Motor neuron (in vitro differentiated cells): Measurements from ENCODE around the gene GNA15. TPM values are rescaled to one million over a fixed set of nuclear protein-coding genes. Genes with fewer than 3 reads are reported as not detected.
A peak's percentile ranks its signal among the peaks of the same experiment; 100 is the strongest.

Experiments used
- ATAC-seq, 8 experiments: fragments of 200-7000 bp; cut with Tn5 transposase; replicated peaks in 6 of 8; 2 replicates each; pipeline ENCODE4 v1.8.0; 2021; ENCODE audit warnings: mild to moderate bottlenecking in 8 of 8, moderate library complexity in 8 of 8
- H3K27ac ChIP-seq, 2 donors: fragments of 250-450 bp; sonication (Bioruptor Pico); 2 replicates each; pipeline ENCODE4 v1.9.0; 2021; ENCODE audit warnings: antibody characterized with exemption in 2 of 2, mild to moderate bottlenecking in 2 of 2, moderate library complexity in 1 of 2
- H3K4me1 ChIP-seq, 2 donors: fragments of 250-450 bp; sonication (Bioruptor Pico); replicated peaks in 1 of 2; 2 replicates each; pipeline ENCODE4 v1.6.1; 2021; ENCODE audit warnings: antibody characterized with exemption in 2 of 2, mild to moderate bottlenecking in 2 of 2, moderate library complexity in 1 of 2
- H3K4me3 ChIP-seq, 5 donors: fragments of 250-450 bp; sonication (Bioruptor Pico); 2 replicates each; pipeline ENCODE4 v1.9.0; 2021; ENCODE audit warnings: antibody characterized with exemption in 5 of 5, mild to moderate bottlenecking in 5 of 5, moderate library complexity in 4 of 5
- WGBS, 10 experiments: fragments of 450-650 bp; shearing (Covaris generic); methylation state at CpG; one replicate each; pipeline ENCODE4 v1.0.0; 2022; 5-methylcytosine and 5-hydroxymethylcytosine counted together
- in situ Hi-C, 9 experiments: fragments of 400-800 bp; cut with MboI; loops; one replicate each; pipeline ENCODE4 v1.15.0; 2021; ENCODE audit warnings: low sequenced_read_pairs in 9 of 9, low pct_unique_long_range_greater_than_20kb in 2 of 9; ENCODE audit not compliant: unreplicated experiment in 9 of 9
- total RNA-seq, 8 experiments: library from RNA; unstranded; fragments of 300-600 nt; gene quantifications; 2 replicates each; pipeline versions ENCODE4 v1.2.3 to v1.2.4, GENCODE V29; 2022

Gene GNA15
- total RNA-seq, 8 experiments from 2014 or later, result 0.22 to 1.3 (median 0.46) TPM; not detected in 4

- no peak for ATAC-seq
- 86 to 100% (median 94%) methylated on average over 1 to 12 of the region's 29 CpGs; no CpG with 5 or more reads in 4 of the 10 experiments for WGBS, 10 experiments
- Histone ChIP-seq H3K4me1 (peaks cover 24% of the 10 kb centered on the region in 2 donors), H3K27ac (no peak overlapping the region), H3K4me3 (no peak overlapping the region)
- in situ Hi-C loops, result loop anchor here in 1 of 9 experiments (25.0 kb wide), 1 partner anchor 137 kb away; no protein-coding TSS in a partner anchor
Observed at GRCh38 chr19:3099347-3100145, 36.3 kb upstream of the GNA15 start.

- peaks cover 22 to 24% of the 10 kb centered on the region in 2 donors for H3K4me1 ChIP-seq
- ATAC-seq, result no peak
- 81 to 100% (median 87%) methylated on average over 1 to 4 of the region's 14 CpGs; no CpG with 5 or more reads in 7 of the 10 experiments for WGBS, 10 experiments
- no peak overlapping the region for H3K4me3 ChIP-seq
- no peak overlapping the region for H3K27ac ChIP-seq
- in situ Hi-C loops, result loop anchor here in 1 of 9 experiments (25.0 kb wide), 1 partner anchor 138 kb away; no protein-coding TSS in a partner anchor
Observed at GRCh38 chr19:3100331-3100730, 35.5 kb upstream of the GNA15 start.

- H3K4me1 ChIP-seq, result peaks cover 16 to 18% of the 10 kb centered on the region in 2 donors
- WGBS, 10 experiments, result 40 to 100% (median 83%) methylated on average over 1 to 6 of the region's 34 CpGs; no CpG with 5 or more reads in 4 of the 10 experiments
- H3K4me3 ChIP-seq, result no peak overlapping the region
- in situ Hi-C loops, result loop anchor here in 1 of 9 experiments (25.0 kb wide), 1 partner anchor 139 kb away; no protein-coding TSS in a partner anchor
- H3K27ac ChIP-seq, result no peak overlapping the region
- peak in 1 of 8 experiments; percentile 10 for ATAC-seq
Observed at GRCh38 chr19:3100747-3101730, 34.8 kb upstream of the GNA15 start.

DNA sequence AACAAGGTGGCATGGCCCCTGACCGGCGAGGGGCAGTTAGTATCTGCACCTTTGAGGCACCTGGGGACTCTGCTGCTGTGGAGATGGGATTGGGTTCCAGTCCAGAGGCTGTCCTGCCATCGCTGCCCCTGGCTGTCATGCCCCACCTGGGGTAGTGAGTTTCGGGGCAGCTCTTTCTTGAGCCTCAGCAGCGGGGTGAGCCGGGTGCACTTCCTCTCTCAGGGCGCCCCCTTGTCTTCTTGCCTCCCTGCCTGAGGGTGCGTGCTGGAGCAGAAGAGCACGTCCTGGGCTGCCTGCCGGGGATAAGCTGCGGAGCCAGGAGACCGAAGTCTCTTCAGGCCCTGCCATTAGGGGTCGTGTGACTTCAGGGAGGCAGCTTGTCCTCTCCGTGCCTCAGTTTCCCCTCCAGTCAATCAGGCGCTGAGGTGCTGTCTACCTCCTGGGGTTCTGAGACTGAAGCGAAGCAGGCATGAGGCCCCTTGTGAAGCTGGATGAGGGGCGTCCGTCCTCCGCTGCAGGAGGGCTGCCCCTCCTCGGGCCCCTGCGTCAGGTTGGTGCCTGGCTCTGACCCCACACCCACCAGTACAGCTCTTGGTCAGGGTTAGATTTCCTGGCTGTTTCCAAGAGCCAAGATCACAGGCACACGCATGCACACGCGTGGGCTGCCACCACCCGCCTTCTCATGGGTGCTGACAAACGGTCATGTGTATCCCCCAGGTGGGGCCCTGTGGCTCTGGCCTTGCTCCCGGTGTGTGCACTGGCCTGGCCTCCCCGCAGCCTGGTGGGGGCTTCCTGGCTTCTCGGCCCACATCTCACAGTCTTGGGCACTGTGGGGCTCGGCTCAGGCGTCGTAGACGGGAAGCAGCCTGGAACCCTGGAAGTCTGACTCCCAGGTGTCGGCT, 33.3 kb upstream of the GNA15 start:
- H3K27ac ChIP-seq, result no peak overlapping the region
- 60 to 100% (median 94%) methylated on average over 1 to 8 of the region's 34 CpGs; no CpG with 5 or more reads in 4 of the 10 experiments for WGBS, 10 experiments
- ATAC-seq, result no peak
- peaks cover 2 to 6% of the 10 kb centered on the region in 2 donors for H3K4me1 ChIP-seq
- in situ Hi-C loops, result loop anchor here in 1 of 9 experiments (25.0 kb wide), 1 partner anchor 140 kb away; no protein-coding TSS in a partner anchor
- no peak overlapping the region for H3K4me3 ChIP-seq

DNA sequence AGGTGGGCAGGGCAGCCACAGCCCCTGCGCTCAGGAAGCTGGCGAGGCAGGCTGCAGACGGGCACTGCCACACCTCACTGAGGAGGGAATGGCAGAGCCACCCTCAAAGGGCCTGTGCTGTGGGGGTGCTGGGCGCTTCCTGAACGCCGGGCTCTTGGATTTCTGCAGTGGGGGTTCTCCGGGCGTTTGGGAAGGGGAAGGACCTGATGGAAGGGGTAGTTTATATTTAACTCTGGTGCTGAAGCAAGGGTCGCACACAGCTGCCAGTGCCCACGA, 31.2 kb upstream of the GNA15 start:
- in situ Hi-C loops, result loop anchor here in 1 of 9 experiments (25.0 kb wide), 1 partner anchor 142 kb away; no protein-coding TSS in a partner anchor
- no peak for ATAC-seq
- H3K27ac ChIP-seq, result no peak overlapping the region
- H3K4me1 ChIP-seq, result peaks cover 2 to 3% of the 10 kb centered on the region in 2 donors
- H3K4me3 ChIP-seq, result no peak overlapping the region
- WGBS, 10 experiments, result 72 to 100% (median 90%) methylated on average over 1 to 6 of the region's 10 CpGs; no CpG with 5 or more reads in 7 of the 10 experiments

- Histone ChIP-seq H3K4me1 (no peaks in the 10 kb centered on the region), H3K27ac (no peak overlapping the region), H3K4me3 (no peak overlapping the region)
- WGBS, 10 experiments, result 63 to 100% (median 91%) methylated on average over 1 to 16 of the region's 33 CpGs; no CpG with 5 or more reads in 5 of the 10 experiments
- no peak for ATAC-seq
- in situ Hi-C loops, result loop anchor here in 1 of 9 experiments (25.0 kb wide), 1 partner anchor 144 kb away; no protein-coding TSS in a partner anchor
Observed at GRCh38 chr19:3105641-3106508, 30.0 kb upstream of the GNA15 start.

GRCh38 chr19:3106509-3107141, 29.2 kb upstream of the GNA15 start:
- in situ Hi-C loops, result loop anchor here in 1 of 9 experiments (25.0 kb wide), 1 partner anchor 144 kb away; no protein-coding TSS in a partner anchor
- no peak overlapping the region for H3K27ac ChIP-seq
- 80 to 100% (median 98%) methylated on average over 1 to 10 of the region's 17 CpGs; no CpG with 5 or more reads in 4 of the 10 experiments for WGBS, 10 experiments

GRCh38 chr19:3107658-3108057, 28.2 kb upstream of the GNA15 start:
- H3K4me3 ChIP-seq, result no peak overlapping the region
- no peaks in the 10 kb centered on the region for H3K4me1 ChIP-seq
- WGBS, 10 experiments, result 88 to 96% methylated on average over 4 to 7 of the region's 7 CpGs; no CpG with 5 or more reads in 8 of the 10 experiments
- H3K27ac ChIP-seq, result no peak overlapping the region
- no peak for ATAC-seq
- in situ Hi-C loops, result loop anchor here in 1 of 9 experiments (25.0 kb wide), 1 partner anchor 145 kb away; no protein-coding TSS in a partner anchor

More at GRCh38 chr19:3106509-3107141, 29.2 kb upstream of the GNA15 start:
- no peak overlapping the region for H3K4me3 ChIP-seq
- peak in 1 of 8 experiments; percentile 27 for ATAC-seq
- no peaks in the 10 kb centered on the region for H3K4me1 ChIP-seq

GRCh38 chr19:3108775-3109174, 27.1 kb upstream of the GNA15 start:
- Histone ChIP-seq H3K27ac (no peak overlapping the region), H3K4me1 (no peaks in the 10 kb centered on the region), H3K4me3 (no peak overlapping the region)
- ATAC-seq, result peak in 5 of 8 experiments; percentile 30 to 74 (median 67)
- in situ Hi-C loops, result loop anchor here in 1 of 9 experiments (25.0 kb wide), 1 partner anchor 146 kb away; no protein-coding TSS in a partner anchor
- WGBS, 10 experiments, result 0 to 60% (median 38%) methylated on average over 1 to 4 of the region's 5 CpGs; no CpG with 5 or more reads in 4 of the 10 experiments

DNA sequence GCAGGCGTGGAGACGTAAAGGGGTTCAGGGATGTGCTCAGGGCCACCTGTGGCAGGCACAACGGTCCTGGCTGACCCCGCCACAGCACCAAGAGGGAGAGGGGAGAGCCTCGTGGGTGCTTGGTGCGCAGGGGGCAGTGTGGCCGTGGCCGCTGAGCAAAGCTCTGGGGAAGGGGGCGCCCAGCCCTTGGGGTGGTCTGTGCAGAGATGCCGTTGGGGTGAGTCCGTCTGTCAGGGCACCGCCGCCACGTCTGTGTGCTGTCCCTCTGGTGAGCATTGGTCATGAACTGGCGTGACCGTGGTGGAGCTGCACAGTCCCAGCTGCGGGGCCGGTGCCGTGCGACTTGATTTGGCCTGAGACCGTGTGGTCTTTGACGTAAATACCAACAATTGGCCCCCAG, 26.3 kb upstream of the GNA15 start:
- Histone ChIP-seq H3K4me1 (no peaks in the 10 kb centered on the region), H3K27ac (no peak overlapping the region), H3K4me3 (no peak overlapping the region)
- in situ Hi-C loops, result loop anchor here in 1 of 9 experiments (25.0 kb wide), 1 partner anchor 147 kb away; no protein-coding TSS in a partner anchor
- ATAC-seq, result no peak
- WGBS, 10 experiments, result 80 to 100% (median 88%) methylated on average over 1 to 11 of the region's 22 CpGs; no CpG with 5 or more reads in 6 of the 10 experiments
